NCI-H524 (cell line): ENCODE measurements around the gene IL24.

ENCODE experiments used
- DNase-seq, 2 experiments: peaks; one replicate each; lab custom pipeline; 2025; lab: John Stamatoyannopoulos, UW

Gene IL24

DNA sequence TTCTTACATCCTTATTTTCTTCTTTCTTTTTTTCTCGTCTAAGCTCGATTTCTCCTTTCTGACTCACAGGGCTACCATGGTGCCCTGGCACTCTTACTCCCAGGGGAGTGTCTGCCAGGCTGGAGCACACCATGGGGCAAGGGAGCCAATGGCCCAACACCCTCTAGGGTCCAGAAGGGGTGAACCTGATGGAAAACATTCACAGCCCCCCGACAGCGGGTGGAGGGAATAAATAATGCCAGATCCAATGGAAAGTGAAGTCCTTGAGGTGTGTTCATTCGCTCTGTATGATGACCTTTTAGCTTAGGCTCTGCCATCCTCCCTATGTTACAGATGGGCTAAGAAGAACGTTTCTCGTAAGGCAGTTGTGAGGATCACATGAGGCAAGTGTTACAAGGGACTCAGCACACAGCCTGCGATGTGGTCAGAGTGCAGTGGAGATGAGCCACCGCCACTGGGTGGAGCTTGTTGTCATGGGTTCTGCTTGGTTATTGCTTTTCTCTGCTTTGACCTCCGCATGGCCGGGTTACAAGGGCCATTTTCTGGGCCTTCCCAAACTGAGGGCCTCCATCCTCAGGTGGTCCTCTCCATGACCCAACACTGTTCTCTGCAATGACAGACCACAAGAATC, 28.0 kb downstream of the IL24 start:
- peak in 1 of 2 experiments; percentile 2 for DNase-seq

DNA sequence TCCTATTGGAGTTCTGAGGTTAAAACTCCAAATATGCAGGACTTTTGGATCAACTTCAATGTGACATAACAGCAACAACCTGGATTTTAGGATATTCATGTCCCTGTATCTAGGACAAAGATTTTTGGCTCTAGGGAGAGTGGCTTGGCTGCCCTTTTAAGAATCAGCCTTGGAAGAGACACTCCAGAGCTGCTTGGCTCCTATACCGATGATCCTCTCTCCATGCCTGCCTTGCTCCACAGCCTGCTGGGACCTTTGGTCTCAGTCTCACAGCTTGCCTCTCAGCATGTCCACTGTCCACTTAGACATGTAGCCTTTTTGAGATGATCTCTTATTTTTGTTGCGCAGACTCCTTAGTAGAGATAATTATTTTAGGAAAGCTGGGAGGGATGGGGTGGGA, 29.0 kb downstream of the IL24 start:
- no peak for DNase-seq

GRCh38 chr1:206929524-206929923, 32.3 kb downstream of the IL24 start:
- DNase-seq, result no peak

DNA sequence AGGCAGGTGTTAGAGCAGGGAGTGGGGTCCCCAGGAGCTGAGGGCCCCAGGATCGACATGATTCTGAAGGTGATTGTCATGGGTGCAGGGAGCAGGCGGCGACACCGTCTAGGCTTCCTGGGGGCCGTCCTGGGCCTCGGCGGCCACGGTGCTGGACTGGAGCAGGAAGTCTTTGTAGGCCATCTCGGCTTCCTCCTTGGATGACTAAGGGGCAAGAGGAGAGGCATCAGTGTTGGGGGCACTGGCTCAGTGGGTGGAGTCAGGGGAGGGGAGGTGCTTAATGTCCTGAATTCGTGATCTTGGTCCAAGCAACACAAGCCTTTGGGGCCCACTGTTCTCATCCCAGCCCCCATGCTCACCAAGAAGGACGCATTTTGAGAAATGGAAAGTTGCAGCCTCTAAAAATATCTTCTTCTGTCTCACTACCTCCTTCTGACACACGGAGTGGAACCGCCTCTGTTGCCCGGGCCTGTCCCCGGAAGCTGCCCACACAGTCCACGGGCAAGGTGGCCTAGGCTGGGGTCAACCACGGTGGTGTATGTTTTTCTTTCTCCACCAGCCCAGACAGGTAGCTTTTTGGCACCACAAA, 33.1 kb downstream of the IL24 start:
- DNase-seq, result no peak

DNA sequence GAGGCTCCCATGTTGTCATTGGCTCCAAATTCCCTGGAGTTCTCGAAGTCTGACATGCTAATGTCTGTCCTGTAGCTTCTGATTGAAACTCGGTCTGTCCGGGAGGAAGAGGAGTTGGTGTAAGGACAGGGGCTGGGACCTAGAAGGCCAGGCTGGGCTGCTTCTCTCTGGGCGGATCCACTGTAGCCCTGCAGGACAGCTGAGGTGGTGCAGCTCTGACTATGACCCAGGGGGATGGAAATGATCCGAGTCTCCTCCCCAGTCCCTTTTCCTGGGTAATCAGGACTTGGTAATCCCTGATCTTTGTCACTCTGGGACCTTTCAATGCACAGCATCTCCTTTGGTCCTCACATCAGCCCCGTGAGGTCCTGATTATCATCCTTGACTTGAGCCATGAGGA, 34.5 kb downstream of the IL24 start:
- no peak for DNase-seq

- DNase-seq, result no peak
Measured at GRCh38 chr1:206932177-206932576, 34.9 kb downstream of the IL24 start.

GRCh38 chr1:206933333-206933945, 36.2 kb downstream of the IL24 start:
- DNase-seq, result no peak

DNA sequence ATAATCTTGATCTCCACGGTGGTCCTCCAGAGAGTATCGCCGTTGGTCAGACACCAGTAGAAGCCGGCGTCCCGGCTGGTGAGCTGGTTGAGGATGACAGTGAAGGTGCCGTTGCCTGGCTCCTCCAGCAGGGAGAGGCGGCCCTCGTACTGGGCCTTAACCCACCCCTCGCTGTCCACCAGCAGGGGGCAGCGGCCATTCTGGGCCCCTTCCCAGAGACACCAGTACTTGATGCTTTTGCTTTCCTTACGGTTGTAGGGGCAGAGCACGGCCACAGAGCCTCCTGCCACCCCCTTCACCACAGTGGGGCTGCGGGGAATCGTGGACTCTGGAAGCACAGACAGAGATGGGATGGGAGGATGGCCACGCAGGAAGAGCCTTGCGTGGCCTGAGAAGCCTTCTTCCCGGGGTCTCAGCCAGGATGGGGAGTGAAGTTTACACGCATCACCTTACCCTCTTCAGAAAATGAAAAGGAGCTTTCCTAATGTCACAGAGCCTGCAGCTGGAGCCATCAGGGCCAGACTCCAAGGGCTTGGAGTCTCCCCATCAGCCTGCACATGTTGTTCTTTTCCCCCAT, 38.3 kb downstream of the IL24 start:
- DNase-seq, result no peak

DNA sequence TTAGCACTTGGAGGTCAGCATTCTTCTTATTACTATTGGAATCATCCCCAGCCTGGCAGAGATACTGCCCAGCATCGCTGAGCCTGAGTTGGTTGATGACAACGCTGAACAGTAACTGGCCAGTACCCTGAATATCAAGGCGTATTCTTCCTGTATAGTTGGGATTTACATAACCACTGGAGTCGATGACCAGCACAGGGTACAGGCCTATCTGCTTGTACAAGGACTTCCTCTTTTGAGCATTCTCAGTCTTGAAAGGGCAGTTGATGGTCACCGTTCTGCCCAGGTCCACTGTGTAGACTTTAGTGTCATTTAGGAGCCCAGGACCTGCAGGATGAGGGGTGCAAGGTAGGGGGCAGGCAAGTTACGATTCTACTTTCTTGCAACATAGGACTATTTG, 40.2 kb downstream of the IL24 start:
- DNase-seq, result no peak

DNA sequence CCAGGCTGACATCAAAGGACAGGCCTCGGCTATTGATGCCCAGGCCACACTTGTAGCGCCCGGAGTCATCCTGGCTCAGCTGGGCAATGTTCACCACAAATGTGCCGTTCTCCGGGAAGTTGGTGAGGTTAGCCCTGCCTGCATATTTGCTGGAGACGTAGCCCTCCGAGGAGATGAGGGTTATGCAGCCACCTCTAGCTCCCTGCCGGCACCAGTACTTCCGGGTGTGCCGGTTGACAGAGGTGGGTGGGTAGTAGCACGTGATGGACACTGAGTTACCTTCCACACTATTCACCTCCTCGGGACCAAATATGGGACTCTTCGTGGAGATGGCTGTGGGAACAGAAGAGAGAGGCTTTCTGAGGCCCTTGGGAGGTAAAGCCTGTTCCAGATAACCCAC, 41.9 kb downstream of the IL24 start:
- DNase-seq, result no peak

GRCh38 chr1:206939841-206940587, 42.8 kb downstream of the IL24 start:
- DNase-seq, result no peak

DNA sequence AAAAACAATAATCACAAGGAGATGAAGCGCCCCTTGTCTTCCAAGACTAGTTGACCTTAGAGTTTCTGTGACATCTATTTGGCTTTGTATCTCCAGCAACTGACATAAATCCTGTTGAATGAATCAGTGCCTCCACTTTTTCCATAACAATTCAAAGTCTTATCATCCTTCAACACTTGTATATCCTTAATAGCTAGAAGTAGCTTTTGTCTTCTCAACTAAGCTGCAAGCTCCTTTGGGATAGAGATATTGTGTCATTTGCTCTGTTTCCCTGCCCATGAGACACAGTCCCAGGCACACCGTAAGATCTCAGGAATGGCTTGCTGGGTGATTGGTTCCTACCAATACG, 43.3 kb downstream of the IL24 start:
- no peak for DNase-seq

DNA sequence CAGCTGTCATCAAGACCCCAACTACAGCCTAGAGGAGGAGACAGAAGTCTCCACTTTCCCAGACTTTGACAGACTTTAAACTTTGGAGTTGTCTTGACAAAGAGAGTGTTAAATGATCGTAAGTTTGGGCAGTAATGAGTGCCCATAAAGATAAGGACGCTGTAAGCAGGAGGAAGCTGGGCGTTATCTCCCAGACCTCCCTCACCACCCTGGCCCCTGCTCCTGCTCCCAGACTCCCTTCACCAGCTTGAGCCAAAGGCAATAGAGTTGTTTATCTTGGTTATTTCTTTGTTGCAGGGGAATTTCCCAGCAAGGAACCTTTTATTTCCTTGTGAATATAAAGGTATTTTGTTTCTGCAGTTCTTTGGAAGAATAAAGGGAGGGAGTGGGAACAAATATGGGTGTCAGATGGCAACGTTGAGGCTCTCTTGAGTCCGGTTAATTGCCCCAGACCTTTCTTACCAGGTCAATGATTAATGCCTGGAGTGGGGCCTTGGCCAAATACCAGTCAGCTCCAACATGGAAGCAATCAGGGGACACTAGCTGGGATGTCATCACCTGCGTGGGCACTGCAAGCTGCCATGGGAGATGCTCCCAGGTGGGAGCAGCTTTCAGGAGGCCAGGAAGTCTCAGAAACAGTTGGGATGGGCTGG, 44.6 kb downstream of the IL24 start:
- no peak for DNase-seq

DNA sequence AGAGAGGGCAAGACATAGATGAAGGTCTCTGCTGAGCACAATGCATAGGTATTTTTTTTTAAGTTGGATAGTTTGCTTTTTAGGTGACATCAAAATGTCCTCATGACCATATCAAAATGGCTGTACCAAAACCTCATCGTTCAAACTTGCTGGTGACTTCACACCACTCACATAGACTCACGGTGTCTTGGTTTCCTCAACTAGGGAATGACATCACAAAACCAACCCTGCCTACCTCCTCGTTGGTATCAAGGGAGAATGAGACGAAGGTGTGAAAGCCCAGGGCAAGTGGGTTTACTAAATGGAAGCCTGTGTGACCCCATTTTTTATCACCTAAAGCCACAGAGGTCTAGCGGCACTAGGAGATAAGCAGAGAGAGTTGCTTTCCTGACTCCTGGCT, 47.5 kb downstream of the IL24 start:
- DNase-seq, result no peak

- DNase-seq, result no peak
Measured at GRCh38 chr1:206945779-206946178, 48.5 kb downstream of the IL24 start.

DNA sequence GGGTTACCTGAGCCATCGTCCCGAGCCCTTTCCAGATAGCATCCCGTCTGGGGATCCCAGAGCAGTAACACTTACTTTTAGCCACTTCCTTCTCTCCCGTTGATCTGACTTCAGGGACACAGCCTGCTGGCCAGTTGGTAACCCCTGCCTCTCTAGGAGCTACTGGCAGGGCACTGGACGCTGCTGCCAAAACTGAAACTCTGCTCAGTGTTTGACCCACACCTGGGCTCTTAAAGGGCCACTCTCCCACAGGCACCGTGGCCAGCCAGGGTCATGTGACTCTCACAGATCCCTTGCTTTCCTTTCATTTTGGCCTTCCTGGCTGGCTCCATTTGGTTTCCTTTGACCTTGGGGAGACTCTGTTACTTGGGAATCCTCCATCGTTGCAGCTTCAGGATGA, 49.0 kb downstream of the IL24 start, which contains the start of gene PIGR:
PIGR (minus strand) TSS at position 206 of the 400 bp plus-strand sequence. CDS start 5,935 bp downstream, outside the sequence.
- DNase-seq, result no peak

- DNase-seq, result no peak
Measured at GRCh38 chr1:206947255-206947654, 50.0 kb downstream of the IL24 start.

DNA sequence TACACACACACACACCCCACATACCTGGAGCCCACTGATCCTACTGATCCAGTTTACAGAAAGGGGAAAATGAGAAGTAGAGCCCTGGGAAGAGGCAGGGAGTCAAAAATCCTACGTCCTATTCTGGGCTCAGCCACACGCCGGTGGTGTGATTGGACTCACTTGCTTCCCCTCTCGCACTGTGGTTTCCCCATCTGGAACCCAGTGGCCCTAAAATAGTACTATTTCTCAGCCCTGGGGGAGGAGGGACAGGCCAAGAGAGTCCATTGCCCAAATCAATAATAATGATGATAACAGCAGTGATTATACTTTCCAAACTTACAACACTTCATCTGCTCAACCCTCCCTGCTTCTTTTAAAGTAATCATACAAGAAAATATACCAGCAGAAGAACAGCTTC, 52.0 kb downstream of the IL24 start:
- DNase-seq, result no peak

- DNase-seq, result no peak
Measured at GRCh38 chr1:206949641-206950040, 52.4 kb downstream of the IL24 start.

DNA sequence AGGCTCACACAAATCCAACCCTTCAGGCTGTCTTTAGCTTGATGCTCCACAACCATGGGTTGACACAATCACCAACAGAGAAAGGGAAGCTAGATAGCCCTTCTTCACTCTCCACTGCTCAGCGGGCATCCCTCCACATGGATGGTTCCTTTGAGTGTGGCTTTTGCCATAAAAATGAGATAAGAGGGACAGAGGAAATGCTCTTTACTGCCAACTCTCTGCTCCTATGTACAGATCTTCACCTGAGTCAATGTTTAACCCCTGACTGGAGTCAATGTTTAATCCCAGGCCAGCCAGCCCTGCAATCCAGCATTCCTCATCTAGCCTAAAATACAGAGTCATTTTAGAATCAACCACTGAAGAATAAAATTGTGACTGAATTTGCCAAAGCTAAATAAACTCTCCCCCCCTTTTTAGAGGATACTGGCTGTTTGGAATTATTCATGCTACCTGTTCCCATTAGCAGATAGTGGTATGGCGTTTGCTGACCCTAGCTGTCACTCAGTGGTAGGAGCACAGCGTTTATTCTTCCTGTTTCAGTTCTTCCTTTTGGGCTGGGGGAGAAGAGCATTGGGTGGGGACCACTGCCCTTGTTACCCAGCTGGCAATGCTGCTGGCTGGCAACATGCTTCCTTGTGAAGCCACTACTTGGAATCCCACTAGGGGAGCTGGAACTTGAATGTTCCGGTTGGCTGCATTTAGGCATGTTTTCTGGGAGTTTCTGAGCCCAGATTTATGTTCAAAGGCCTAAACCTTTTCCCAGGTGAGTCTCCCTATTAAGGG, 54.3 kb downstream of the IL24 start:
- DNase-seq, result no peak

DNA sequence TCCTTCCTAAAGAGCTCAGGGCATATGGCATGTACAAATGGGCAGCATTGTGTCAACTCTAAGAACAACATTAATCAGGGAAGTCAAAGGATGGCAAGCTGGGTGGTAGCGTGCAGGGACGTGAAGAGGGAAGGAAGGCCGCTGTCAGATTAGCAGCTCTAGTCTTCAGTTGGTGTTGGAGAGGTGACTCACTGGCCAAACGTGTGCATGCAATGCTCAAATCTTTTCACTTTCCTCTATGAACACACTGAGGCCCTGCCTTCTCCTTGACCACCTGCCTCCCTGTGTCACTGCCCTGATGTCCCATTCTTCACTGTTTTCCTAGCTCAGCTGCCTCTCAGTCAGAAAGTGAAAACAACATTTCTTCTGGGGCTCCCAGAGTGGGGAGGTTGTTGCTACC, 54.9 kb downstream of the IL24 start:
- no peak for DNase-seq
